HFF-Myc (cell line): Measurements from ENCODE around the gene FABP1.

Experiments used
- DNase-seq: peaks from one replicate; pipeline ENCODE4 v3.0.0-alpha.2; 2011; ENCODE audit warnings: low read depth; ENCODE audit errors: extremely low read depth
- H3K4me3 ChIP-seq: replicated peaks from 2 replicates; pipeline ENCODE4 v1.5.1; 2011; ENCODE audit warnings: low read depth, mild to moderate bottlenecking, control low read depth, low read length
- CTCF ChIP-seq: IDR thresholded peaks from 2 replicates; pipeline ENCODE4 v1.5.1; 2012; ENCODE audit warnings: mild to moderate bottlenecking, low read depth, low read length, control low read depth; ENCODE audit errors: missing control alignments

The FABP1 gene

GRCh38 chr2:88074854-88075292 is 53.0 kb downstream of the FABP1 start:
- no peak overlapping the region for H3K4me3 ChIP-seq
- no peak for TF ChIP-seq CTCF
- peak; percentile 39 for DNase-seq

- TF ChIP-seq CTCF = no peak
- no peak overlapping the region for H3K4me3 ChIP-seq
- no peak for DNase-seq
These were observed 53.7 kb downstream of the FABP1 start for GRCh38 chr2:88074150-88074549.
